Retinal pigment epithelial cell (primary cell): ENCODE measurements around the gene SIX1.

Source experiments
- DNase-seq: peaks from one replicate; pipeline ENCODE4 v3.0.0-alpha.2; 2010; ENCODE audit warnings: low read depth
- H3K4me3 ChIP-seq: 2 replicates; pipeline ENCODE4 v1.5.1; 2011; ENCODE audit warnings: mild to moderate bottlenecking, low read length, control low read depth, moderate library complexity
- TF ChIP-seq, protein P1 (sequence below): conservative IDR thresholded peaks from 2 replicates; pipeline ENCODE4 v1.5.1; 2011; ENCODE audit warnings: low read depth, low read length, control low read depth, inconsistent platforms

The SIX1 gene

DNA sequence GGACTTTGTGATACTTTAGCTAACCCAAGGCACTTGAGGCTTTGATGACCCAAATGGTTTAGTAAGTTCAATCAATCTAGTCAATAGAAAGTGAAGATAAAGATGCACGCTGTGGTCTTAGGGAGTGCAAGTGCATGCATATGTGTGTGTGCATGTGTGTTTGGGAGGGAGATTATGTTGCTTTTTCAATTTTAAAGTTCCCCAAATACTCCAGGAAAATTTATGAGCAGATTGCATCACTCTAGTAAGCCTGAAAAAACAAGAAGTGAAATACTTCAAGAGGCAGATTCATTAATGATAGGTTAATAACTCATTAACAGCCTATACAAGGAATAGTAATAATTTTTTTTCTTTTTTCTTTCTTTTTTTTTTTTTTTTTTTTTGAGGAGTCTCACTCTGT lies 12.4 kb upstream of the SIX1 start:
- no peak for DNase-seq
- TF ChIP-seq, protein P1, sequence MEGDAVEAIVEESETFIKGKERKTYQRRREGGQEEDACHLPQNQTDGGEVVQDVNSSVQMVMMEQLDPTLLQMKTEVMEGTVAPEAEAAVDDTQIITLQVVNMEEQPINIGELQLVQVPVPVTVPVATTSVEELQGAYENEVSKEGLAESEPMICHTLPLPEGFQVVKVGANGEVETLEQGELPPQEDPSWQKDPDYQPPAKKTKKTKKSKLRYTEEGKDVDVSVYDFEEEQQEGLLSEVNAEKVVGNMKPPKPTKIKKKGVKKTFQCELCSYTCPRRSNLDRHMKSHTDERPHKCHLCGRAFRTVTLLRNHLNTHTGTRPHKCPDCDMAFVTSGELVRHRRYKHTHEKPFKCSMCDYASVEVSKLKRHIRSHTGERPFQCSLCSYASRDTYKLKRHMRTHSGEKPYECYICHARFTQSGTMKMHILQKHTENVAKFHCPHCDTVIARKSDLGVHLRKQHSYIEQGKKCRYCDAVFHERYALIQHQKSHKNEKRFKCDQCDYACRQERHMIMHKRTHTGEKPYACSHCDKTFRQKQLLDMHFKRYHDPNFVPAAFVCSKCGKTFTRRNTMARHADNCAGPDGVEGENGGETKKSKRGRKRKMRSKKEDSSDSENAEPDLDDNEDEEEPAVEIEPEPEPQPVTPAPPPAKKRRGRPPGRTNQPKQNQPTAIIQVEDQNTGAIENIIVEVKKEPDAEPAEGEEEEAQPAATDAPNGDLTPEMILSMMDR, result no peak
- no peak overlapping the region for H3K4me3 ChIP-seq

DNA sequence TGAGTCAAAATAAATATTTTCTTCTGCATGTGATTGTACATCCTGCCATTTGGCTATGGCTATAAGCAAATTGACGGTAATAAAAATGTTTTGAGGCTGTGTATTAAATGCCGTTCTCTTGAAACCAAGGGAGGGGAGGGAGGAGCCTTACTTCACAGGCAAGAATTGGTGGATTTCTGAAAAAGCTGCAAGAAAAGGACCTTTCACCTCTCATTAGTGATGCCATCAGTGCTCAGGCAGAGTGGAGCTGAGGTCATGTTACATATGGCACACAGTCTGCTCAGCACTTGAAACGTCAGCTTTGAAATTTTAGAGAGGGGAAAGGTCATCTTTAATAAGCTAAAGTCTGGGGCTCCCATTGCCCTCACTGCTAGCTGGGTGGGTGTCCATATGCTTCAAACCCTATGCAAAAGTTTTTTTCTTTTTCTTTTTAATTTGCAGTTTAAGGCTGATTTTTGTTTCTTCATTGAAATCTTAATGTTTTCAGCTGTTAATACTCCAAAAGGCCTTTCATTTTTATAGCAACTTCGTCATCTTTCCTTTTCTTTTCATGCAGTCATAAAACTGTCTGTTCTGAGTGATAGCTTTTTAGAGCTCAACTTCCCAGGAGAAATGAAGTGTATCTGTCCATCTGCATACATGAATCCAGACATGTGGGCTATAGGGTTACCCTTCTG lies 9.8 kb upstream of the SIX1 start:
- no peak overlapping the region for H3K4me3 ChIP-seq
- TF ChIP-seq, protein P1, result no peak

DNA sequence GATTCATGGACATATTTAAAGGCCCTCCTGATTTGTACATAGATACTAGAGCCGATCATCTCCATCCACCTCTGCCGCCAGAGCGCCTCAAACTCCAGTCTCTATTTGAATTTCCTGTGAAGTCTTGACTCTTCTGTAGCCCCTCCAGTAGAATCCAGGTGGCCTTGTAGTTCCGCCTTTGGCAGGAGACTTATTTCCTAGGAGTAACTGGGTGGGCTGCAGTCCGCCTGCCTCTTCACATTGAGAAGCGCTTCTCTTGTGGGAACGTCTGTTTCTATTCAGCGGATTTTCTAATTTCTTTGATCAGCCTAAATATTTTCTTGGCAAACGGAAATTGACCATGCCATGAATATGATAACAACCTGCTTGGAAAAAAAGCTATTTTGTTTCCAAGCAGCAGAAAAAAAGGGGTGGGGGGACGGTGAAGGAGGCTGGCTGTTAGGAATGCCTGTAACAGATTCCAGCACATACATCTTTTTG lies 9.0 kb upstream of the SIX1 start:
- no peak overlapping the region for H3K4me3 ChIP-seq
- TF ChIP-seq, protein P1, result no peak
- DNase-seq, result no peak

More for the DNA sequence above, 9.8 kb upstream of the SIX1 start:
- DNase-seq, result no peak

DNA sequence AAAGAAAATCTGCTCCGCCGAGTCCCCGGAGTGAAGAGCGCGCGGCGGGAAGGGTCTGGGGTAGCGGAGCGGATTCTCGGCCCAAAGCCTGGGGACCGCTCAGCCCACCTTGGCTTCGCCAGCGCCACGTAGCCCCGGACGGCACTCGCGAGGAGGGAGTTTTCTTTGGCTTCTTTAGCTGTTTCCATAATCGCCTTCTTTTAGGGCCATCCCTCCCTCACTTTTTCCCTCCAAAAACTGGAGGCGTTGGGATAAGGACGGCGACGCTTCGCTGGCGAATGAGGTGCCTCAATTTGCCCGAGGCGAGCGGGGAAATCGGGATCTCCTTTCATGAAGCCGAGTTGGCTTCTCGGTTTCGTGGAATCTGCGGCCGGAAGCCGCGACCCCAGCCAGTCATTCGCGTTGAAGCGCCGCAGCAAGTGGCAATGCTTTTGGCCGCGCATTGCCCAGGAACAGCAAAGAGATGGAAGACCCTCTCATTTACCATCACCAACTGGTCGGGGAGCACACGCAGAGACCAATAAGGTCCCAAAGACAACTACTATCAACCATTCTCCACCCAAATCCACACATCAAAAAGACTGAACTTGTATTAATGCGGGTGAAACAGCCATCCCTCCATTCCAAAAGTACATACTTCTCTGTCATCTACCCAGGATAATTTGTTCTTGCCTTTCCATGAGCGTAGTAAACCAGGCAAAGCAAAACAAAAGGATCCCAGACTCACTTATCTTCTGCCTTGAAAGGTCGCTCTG lies 8.4 kb upstream of the SIX1 start:
- H3K4me3 ChIP-seq, result peak overlapping the region; percentile 75
- DNase-seq, result no peak
- TF ChIP-seq, protein P1, result no peak

DNA sequence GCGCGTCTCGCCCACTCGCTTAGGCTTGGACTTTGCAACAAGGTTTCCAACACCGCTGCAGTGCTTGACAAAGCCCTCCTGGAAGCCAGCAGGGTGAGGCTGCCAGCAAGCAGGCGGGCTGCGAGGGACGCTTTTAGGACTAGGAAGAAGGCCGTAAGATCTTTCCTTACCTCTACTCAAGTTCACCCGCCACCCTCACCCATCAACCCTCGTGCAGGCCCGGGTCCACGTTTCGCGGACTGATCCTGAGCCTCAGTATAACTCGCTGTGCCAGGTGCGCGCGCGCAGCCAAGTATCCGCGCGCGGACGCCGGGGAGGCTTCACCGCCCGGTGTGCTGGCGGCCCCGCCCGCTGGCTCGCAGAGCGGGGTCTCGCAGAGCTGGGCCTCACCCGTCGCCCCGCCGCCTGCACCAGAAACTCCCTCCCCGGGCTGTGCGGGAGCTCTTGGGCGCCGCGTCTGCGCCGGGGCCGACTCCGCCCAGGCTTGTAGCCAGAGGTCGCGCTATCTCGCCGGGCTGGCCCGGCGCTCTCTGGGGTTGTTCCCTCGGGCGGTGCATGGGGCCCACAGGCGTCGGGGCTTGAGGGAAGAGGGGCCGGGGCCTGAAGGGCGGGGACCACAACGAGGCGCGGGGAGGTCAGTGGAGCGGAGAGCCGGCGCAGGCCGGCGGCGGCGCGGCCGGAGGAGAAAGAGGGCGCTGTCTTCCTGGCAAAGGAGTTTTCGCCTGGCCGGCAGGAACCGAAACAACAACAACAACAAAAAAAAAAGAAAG lies 7.6 kb upstream of the SIX1 start:
- DNase-seq, result no peak
- TF ChIP-seq, protein P1, result peak; percentile 51

DNA sequence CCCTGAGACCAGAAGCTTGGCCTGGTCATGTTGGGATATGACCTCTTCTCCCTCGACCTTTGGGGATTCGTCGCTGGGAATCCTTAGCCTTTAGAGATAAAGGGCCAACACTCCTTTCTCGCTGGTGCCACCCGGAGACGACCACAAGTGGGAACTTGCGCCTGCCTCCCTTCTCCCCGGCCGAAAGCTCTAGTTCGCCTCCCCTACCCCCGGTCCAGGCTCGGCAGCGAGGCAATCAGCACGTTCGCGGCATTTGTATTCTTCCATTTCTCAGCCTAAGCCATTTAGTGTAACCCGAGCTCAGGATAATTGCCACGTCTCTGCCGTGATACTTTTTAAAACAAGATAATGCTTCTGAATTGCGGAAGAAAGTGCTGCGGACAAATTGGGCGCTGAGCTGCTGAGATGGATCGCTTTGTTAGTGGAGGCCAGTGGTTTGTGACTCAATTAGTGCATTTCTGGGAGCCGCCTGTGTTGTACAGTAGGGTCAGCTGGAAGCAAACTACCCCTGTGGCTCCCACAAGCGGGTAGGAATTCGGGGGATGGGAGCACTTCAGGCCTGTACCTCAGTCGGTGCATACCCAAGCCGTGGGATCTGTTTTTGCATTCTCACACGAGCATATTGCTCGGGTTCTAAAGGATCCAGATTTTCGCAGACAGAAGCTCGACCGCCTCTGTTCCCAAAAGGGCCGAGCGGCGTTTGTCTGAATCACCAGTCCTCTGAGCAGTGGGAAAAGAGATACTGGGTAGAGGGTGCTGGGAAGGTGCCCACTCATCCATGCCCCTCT lies 6.8 kb upstream of the SIX1 start:
- TF ChIP-seq, protein P1, result no peak
- DNase-seq, result no peak
- peak overlapping the region; percentile 75 for H3K4me3 ChIP-seq

More for the DNA sequence above, 7.6 kb upstream of the SIX1 start:
- peak overlapping the region; percentile 75 for H3K4me3 ChIP-seq
